Measurements from ENCODE around the gene SLC4A1. TPM values are rescaled to one million over a fixed set of nuclear protein-coding genes. Genes with fewer than 3 reads are reported as not detected.
A peak's percentile ranks its signal among the peaks of the same experiment; 100 is the strongest.

SLC4A1 gene
- total RNA-seq, 1 donor from 2014 or later = 0.08 TPM

- peak; percentile 72 for DNase-seq (ENCODE audit: low spot score)
Observed at GRCh38 chr17:44220213-44221083, 47.5 kb downstream of the SLC4A1 start.

- peak; percentile 74 for DNase-seq (ENCODE audit: low spot score)
Observed at GRCh38 chr17:44219616-44220212, 48.2 kb downstream of the SLC4A1 start, which contains the start of gene UBTF. TSS of gene UBTF (minus strand) at chr17:44219675. CDS start at chr17:44218229, 1,446 bp downstream.

GRCh38 chr17:44219108-44219615 lies 48.8 kb downstream of the SLC4A1 start:
- DNase-seq (ENCODE audit: low spot score) = peak; percentile 69

- peak; percentile 91 for DNase-seq (ENCODE audit: low spot score)
Observed at GRCh38 chr17:44218344-44219107, 49.4 kb downstream of the SLC4A1 start.

GRCh38 chr17:44217738-44218343 lies 50.1 kb downstream of the SLC4A1 start:
- DNase-seq (ENCODE audit: low spot score) = peak; percentile 64

GRCh38 chr17:44216694-44217093 lies 51.2 kb downstream of the SLC4A1 start:
- no peak for DNase-seq (ENCODE audit: low spot score)

- DNase-seq (ENCODE audit: low spot score) = no peak
Observed at GRCh38 chr17:44216173-44216572, 51.8 kb downstream of the SLC4A1 start.

- no peak for DNase-seq (ENCODE audit: low spot score)
Observed at GRCh38 chr17:44214896-44215295, 53.0 kb downstream of the SLC4A1 start.

GRCh38 chr17:44214230-44214494 lies 53.8 kb downstream of the SLC4A1 start:
- DNase-seq (ENCODE audit: low spot score) = no peak

GRCh38 chr17:44213403-44214229 lies 54.3 kb downstream of the SLC4A1 start:
- DNase-seq (ENCODE audit: low spot score) = no peak

- DNase-seq (ENCODE audit: low spot score) = no peak
Observed at GRCh38 chr17:44212507-44213402, 55.2 kb downstream of the SLC4A1 start.

- no peak for DNase-seq (ENCODE audit: low spot score)
Observed at GRCh38 chr17:44211281-44212265, 56.4 kb downstream of the SLC4A1 start.

- peak; percentile 86 for DNase-seq (ENCODE audit: low spot score)
Observed at GRCh38 chr17:44210342-44211192, 57.4 kb downstream of the SLC4A1 start.

- DNase-seq (ENCODE audit: low spot score) = no peak
Observed at GRCh38 chr17:44209786-44210341, 58.1 kb downstream of the SLC4A1 start.

- DNase-seq (ENCODE audit: low spot score) = no peak
Observed at GRCh38 chr17:44207743-44208142, 60.2 kb downstream of the SLC4A1 start.

- no peak for DNase-seq (ENCODE audit: low spot score)
Observed at GRCh38 chr17:44207319-44207718, 60.6 kb downstream of the SLC4A1 start.

- DNase-seq (ENCODE audit: low spot score) = no peak
Observed at GRCh38 chr17:44206825-44207155, 61.1 kb downstream of the SLC4A1 start.

Data from ureter (tissue), 1 donor.